Hematopoietic multipotent progenitor cell treated with erythropoietin and hydrocortisone succinate and interleukin-3 and kit ligand, for 15 days (in vitro differentiated cells): ENCODE measurements around the gene SETD9.

ENCODE experiments used
- DNase-seq: peaks from one replicate; pipeline ENCODE4 v3.0.0-alpha.2; 2015; ENCODE audit warnings: low spot score

SETD9 gene

GRCh38 chr5:56934325-56934724 lies 24.9 kb downstream of the SETD9 start:
- no peak for DNase-seq

- DNase-seq = no peak
Observed at GRCh38 chr5:56938858-56939257, 29.5 kb downstream of the SETD9 start.

- no peak for DNase-seq
Observed at GRCh38 chr5:56941981-56942380, 32.6 kb downstream of the SETD9 start.

DNA sequence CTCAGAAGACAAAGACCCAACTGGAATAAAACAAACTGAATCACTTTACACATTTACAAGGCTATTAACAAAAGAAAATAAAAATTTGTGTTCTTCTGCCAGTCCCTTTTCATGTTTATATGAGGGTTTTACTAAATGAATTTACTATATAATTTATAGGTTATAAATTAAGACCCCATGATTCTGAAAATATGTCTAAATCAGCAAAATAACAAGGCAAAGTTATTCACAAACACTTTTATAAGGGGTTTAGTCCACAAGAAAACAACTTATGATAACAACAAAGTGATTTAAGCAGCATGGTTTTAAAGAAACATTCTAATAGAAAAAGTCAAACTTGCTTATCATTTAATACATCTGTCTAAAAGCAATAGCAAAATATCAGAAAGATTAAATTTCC lies 37.7 kb downstream of the SETD9 start:
- no peak for DNase-seq

- peak; percentile 55 for DNase-seq
Observed at GRCh38 chr5:56950626-56951125, 41.3 kb downstream of the SETD9 start.

GRCh38 chr5:56951126-56951945 lies 41.9 kb downstream of the SETD9 start:
- DNase-seq = peak; percentile 8

- peak; percentile 69 for DNase-seq
Observed at GRCh38 chr5:56951946-56952691, 42.7 kb downstream of the SETD9 start, which contains the start of gene MIER3. Gene MIER3, minus strand, starts transcription at chr5:56952123. Its CDS starts 21 bp downstream, at chr5:56952102.

DNA sequence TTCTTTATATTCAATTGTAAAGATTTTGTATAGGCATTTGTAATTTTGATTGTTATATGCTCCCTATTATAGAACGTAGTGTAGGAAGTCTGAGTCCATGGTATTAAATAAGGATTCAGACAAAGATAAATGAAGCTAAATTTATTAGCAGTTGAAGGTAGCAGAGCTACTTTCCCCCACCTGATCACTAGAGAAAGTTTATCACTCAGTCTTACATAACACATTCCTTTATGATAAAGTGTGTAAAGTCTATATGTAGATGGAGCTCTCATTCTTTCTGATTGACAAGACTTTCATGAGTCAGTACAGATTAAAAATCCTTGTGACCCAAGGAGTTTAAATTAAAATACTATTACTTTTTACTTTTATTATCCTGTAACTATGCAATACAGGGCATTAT lies 44.9 kb downstream of the SETD9 start:
- no peak for DNase-seq

GRCh38 chr5:56958595-56958994 lies 49.2 kb downstream of the SETD9 start:
- no peak for DNase-seq

GRCh38 chr5:56959326-56959725 lies 49.9 kb downstream of the SETD9 start:
- DNase-seq = no peak

- no peak for DNase-seq
Observed at GRCh38 chr5:56961746-56962145, 52.4 kb downstream of the SETD9 start.

DNA sequence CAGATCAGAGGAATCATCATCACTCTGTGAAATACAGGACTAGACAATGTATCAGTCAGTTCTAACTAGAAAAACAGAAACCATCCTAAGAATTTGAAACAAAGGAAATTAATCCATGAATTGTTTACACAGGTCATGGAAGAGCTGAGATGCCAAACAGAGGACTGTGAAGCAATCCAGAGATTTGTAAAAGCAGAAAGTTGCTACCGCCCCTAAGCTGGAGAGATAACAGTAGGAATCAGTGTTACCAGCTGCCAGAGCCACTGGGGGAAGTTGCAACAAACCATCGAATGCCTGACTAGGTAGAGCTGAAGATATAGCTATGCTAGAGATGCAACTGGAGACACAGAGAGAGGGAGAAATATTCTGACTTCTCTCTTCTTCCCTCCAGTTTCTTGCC lies 52.9 kb downstream of the SETD9 start:
- no peak for DNase-seq

- DNase-seq = no peak
Observed at GRCh38 chr5:56963246-56963645, 53.9 kb downstream of the SETD9 start.

- no peak for DNase-seq
Observed at GRCh38 chr5:56964173-56964572, 54.8 kb downstream of the SETD9 start.
